ENCODE results near the gene KDM2A.

Gene KDM2A

GRCh38 chr11:67255353-67255752 lies 136.3 kb downstream of the KDM2A start:
- Histone ChIP-seq H3K27ac (ENCODE audit: extremely low read depth, low read depth, low read length) (no peak overlapping the region), H3K36me3 (ENCODE audit: control insufficient read depth in 2 of 2, insufficient read depth in 1 of 2, low read length in 2 of 2) (peaks cover 3 to 69% of the 10 kb centered on the region in 2 experiments; a peak in 1 of 3 replicates), H3K4me3 (ENCODE audit: low read depth, low read length) (no peak overlapping the region), H3K9me3 (ENCODE audit: control insufficient read depth, insufficient read depth, low read depth, low read length) (no peaks in the 10 kb centered on the region), H3K4me1 (ENCODE audit: control insufficient read depth, insufficient read depth, low read length) (no peaks in the 10 kb centered on the region)
- TF ChIP-seq ZNF146 (tag by site-specific recombination; IDR thresholded peaks at IDR 0.05): no peak
- no peak for TF ChIP-seq ZNF423 (tag by site-specific recombination; IDR thresholded peaks at IDR 0.05)
- no peak for TF ChIP-seq ZNF518A (tag by site-specific recombination; conservative IDR thresholded peaks at IDR 0.05; ENCODE audit: low read depth)
- TF ChIP-seq ZNF324 (tag by site-specific recombination; IDR thresholded peaks at IDR 0.05): no peak
- TF ChIP-seq ZNF626 (tag by site-specific recombination; IDR thresholded peaks at IDR 0.05): no peak
- TF ChIP-seq GLIS1 (tag by site-specific recombination; IDR thresholded peaks at IDR 0.05): no peak
- TF ChIP-seq ZNF707 (tag by site-specific recombination; IDR thresholded peaks at IDR 0.05): no peak
- TF ChIP-seq SCRT2 (tag by site-specific recombination; IDR thresholded peaks at IDR 0.05): no peak
- TF ChIP-seq ZBTB8A (tag by site-specific recombination; IDR thresholded peaks at IDR 0.05): no peak
- no peak for TF ChIP-seq ZNF623 (tag by site-specific recombination; IDR thresholded peaks at IDR 0.05)
- no peak for TF ChIP-seq PRDM1 (tag by site-specific recombination; IDR thresholded peaks at IDR 0.05)
- no peak for TF ChIP-seq ZNF514 (tag by site-specific recombination; IDR thresholded peaks at IDR 0.05)
- TF ChIP-seq ZNF529 (tag by site-specific recombination; IDR thresholded peaks at IDR 0.05; ENCODE audit: insufficient replicate concordance): no peak
- no peak for TF ChIP-seq PRDM10 (tag by site-specific recombination; IDR thresholded peaks at IDR 0.05)
- no peak for TF ChIP-seq ZNF530 (tag by site-specific recombination; IDR thresholded peaks at IDR 0.05; ENCODE audit: low read depth)
- TF ChIP-seq ZNF26 (tag by site-specific recombination; IDR thresholded peaks at IDR 0.05): no peak
- TF ChIP-seq ZNF211 (tag by site-specific recombination; IDR thresholded peaks at IDR 0.05; ENCODE audit: low read depth): no peak
- no peak for TF ChIP-seq ZNF544 (tag by site-specific recombination; IDR thresholded peaks at IDR 0.05)
- TF ChIP-seq ZNF37A (tag by site-specific recombination; IDR thresholded peaks at IDR 0.05): no peak
- TF ChIP-seq BCL6B (tag by site-specific recombination; IDR thresholded peaks at IDR 0.05): no peak
- ChIA-PET CTCF (interaction anchor here (1.4 kb wide), 1 partner anchor 96 kb away, joined by 3 read pairs; no protein-coding TSS in a partner anchor), POLR2A (no interaction called here)
